Stimulated activated CD4-positive, alpha-beta T cell treated with anti-CD3 and anti-CD28 coated beads, Interleukin-4, amount 100 ng/mL, for 4 hours (primary cell): Measurements from ENCODE around the gene PRMT2.

Experiments
- DNase-seq, 2 experiments: peaks; one replicate each; pipeline ENCODE4 v3.0.0-alpha.2; 2020

PRMT2 gene

DNA sequence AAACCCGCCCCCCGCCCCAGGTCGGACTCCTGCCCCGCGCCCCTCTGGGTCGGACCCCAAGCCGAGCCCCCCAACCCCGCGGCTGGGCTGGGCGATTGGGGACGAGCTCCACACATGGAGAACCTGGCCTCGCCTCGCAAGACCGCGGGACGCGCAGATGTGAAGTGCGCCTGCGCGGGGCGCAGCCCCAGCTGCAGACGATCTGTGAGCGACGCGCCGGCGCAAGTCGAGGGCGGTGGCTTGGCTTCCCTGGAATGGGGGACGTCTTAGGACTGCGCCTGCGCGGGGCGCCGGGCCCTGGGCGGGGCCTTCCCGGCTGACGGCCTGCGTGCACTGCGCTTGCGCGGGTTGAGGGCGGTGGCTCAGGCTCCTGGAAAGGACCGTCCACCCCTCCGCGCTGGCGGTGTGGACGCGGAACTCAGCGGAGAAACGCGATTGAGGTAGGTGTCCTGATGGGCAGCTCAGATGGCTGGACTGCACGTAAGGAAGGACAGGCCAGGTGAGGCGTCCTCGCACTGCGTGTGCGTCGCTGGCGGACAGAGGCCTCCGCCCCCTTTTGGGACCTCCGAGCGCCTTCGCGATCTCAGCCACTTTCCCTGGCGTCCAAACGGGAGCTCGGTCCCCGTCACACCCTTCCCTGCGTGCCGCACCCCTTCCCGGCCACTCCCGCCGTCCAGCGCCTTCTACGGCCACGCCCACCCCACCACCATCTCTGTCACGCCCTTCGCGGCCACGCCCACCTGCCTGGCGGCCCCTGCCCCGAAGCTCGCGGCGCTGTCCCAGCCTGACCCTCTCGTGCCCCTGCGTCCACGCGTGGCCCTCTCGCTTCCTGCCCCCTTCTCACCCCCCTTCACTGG lies at the start of gene PRMT2:
TSS of gene PRMT2 (plus strand) at position 351 of the 857 bp plus-strand sequence. CDS start 1,278 bp downstream, outside the sequence.
- DNase-seq: peak; percentile 97 to 98

DNA sequence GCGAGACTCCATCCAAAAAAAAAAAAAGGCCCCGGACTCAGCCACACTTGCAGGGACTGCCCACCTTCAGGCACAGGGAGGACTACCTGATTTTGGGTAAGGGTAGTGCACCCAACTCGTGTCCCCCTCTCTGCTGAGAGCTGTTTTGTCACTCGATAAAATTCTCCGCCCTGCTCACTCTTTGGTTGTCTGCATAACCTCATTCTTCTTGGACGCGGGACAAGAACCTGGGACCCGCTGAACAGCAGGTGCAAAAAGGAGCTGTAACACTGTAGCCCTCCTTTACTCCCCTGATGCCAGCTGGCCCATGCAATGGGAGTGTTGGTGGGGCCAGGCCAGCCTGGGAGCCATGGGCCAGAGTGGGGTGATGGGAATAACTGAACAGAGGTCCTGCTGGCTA lies 41.2 kb upstream of the PRMT2 start:
- no peak for DNase-seq

DNA sequence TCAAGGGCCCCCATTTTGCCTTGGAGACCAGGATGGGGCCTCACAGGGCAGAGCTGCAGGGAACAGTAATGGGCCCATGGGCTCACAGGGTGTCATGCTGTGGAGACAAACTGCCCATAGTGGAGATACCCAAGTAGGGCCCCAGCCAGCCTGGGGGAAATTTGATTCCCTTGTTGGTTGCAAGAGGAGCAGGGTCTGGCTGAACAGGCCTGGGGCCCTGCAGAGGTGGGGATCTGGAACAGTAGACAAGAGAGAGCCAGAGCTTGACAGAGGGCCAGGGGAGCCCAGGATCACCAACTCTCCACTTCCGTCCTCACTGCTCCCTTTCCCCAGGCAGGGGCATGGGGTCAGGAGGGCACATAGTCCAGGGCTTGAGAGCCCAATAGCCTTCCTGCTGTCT lies 39.3 kb upstream of the PRMT2 start:
- no peak for DNase-seq

DNA sequence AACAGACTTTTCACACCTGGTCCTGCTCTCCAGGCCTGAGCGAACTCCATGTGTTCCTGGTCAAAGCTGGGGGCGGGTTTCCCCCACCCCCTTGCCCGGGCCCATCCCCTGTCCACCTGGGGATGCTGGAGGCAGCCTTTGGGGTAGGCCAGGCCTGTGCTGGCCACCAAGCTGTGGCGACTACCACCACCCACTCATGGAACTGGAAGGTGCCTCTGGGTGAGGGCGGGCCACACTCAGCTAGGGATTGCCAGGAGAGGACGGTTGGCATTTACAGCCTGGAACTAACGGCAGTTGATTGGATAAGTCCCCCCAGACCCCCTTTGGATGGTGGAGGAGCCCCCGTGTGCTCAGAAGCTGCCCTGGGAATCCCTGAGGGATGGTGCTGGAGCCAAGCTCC lies 38.4 kb upstream of the PRMT2 start:
- no peak for DNase-seq

DNA sequence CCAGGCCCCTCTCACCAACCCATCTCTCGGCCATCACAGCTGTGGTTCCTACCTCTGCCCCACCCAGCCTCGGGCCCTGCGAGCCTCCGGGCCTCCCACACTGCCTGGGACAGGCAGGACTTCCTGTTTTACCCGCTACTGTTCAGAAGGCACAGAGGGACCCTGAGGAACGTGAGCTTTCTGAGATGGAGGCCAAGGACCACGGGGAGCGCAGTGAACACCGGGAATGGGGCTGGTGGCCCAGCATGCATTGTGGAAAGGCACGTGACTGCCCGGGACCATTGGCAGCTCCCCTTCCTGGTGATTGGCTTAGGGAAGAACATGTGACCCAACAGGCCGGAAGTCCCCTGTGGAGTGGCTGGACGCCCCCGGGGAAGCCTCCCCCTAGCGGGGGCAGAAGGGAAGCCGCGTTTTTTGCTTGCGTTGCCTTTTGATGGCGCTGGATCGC lies 37.6 kb upstream of the PRMT2 start:
- DNase-seq: no peak

DNA sequence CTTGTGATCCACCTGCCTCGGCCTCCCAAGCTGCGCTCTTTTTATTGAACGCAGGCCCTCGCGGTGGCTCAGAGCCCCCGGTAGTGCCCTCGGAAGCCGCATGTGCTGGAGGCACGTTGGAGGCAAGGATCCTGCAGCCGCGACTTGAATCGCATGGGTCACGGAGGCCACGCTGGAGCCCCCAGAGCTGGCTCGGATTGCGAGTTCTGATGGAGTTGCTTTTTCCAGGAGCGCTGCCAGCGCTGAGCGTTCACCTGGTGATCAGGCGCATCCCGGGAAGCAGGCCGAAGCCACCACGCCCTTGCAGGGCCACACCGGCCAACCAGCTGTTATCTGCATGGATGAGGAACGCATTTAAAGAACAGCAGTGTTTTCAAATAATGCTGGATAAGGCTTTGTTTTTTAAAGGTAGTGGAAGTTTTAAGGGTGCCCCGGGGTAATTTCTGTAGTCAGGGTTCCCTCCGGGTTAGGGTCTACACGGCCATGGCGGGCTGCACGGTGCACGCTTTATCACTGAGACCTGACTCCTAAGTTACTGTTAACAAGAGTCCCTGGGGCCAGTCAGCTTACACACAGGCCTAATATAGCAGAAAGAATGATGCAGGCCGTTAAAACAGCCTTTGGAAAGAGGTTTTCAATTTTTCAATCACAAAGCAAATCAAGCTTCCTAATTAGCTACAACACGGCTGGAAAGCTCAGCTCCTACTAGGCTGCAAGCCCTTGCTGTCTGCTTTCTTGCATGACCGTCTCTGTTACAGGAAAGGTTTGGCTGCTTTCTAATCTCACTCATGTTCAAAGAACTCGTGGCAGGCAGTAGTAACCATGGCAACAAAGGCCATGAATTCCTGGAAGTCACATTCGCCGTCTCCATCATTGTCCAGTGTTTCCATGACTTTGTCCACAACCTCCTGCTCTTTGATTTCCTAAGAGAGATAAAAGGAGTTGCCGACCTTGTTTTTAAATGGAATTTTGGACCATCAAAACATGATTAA lies 36.6 kb upstream of the PRMT2 start:
- no peak for DNase-seq

DNA sequence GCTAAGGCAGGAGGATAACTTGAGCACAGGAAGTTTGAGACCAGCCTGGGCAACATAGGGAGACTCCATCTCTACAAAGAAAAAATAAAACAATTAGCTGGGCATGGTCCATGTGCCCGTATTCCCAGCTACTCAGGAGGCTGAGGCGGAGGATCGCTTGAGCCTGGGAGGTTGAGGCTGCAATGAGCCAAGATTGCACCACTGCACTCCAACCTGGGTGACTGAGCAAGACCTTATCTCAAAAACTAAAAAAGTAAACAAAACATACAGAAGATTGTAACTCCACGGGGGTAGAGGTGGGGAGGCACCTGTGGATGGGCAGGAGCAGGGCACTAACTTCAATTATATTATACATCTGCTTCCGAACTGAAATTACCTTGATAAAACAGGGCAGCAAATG lies 35.2 kb upstream of the PRMT2 start:
- DNase-seq: no peak

DNA sequence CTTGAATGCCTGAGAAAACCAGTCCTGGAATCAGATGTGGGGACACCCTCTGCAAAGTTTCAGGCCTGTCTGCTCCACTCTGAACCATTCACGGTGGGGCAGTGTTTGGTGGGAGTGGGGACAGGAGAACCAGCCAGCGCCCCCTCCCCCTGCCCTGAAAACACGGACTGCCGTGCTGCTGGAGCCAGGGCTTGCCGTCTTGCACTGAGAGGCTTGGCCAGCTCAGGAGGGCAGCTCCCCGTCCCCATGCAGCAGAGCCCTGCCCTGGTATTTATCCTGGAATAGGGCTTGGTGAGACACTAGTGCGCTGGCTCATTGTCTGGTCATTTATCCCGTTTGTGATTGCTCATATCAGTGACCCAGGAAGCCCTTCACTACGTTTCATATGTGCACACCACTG lies 34.5 kb upstream of the PRMT2 start:
- DNase-seq: no peak

DNA sequence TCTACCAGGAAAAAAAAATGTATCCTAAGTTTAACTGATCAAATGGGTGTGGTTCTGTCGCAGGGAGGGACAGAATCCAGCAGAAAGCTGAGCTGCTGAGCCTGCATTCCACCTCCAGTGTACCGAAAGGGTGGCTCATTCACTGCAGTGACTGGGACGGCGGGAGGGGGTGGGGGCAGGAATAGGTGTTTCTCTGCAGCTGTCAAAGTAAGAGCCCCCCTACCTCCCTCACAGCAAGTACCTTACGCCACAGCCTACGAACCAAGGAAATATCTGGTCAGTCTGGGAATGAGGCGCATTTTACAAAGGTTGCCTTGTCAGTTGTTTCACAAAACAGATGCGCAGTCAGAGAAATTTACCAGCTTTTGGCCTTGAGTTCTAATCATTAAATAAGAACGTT lies 32.2 kb upstream of the PRMT2 start:
- DNase-seq: no peak

DNA sequence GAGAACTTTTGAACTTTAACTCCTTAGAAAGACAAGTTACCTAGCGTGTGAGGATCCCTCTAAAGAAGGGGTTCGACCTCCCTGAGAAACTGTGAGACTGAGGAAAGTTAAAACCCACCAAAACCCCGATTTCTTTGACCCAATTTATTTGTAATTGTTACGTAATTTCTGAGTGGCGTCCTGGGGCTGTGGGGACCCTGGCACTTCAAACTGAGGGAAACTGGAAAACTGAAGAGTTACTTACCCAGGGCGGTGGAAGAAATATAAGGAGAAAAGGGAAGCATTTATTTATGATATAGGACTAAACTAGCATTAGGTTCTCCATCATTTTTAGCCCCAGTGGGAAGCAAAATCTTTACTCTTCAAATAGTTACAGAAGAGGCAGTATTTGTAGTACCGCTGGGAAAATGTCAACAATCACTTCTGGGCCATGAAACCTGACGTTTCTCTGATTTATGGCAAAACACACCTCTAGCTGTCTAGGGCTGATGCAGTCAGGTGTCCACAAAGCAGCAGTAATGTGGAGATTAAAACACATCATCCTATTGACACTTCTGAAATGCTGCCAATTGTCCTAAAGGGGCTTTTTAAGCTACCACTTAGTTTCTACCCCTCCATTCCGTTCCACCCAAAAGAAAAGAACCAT lies 31.0 kb upstream of the PRMT2 start:
- DNase-seq: no peak

DNA sequence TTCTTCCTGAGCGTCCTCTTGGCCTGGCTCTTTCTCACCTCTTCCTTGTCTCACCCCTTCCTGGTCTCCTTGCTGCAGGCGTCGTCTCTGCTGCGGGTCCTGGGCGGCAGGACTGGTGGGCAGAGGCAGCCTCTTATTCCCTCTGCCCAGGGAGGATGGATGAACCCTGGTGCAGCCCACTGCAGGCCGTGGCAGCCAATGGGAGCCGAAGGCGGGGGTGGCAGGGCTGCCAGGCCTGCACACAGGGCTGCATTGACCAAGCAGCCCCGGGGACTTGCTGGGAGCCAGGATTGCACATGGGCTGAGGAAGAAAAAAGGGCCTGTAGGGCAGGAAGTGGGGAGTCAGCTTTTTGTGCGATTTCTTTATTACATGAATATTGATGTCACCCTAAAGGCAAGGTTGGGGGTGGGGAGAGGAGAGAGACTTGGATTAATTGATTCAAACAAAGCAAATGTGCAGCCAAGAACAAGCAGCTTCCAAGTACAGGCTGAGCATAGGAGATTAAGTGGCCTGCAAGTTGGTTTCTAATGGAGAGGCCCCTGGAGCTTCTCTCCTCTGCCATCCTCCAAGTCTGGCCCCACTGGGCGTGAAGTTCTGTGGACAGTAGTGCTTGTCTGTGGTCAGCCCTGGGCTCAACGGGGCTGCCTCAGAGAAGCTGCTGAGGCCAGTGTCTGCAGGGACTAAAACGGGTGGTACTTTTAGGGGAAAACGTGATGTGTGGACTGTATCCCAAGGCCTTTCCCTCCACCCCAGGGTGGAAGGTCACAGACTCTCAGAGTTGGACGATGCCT lies 30.3 kb upstream of the PRMT2 start, which contains the start of gene S100B:
TSS of gene S100B (minus strand) at position 108 of the 792 bp plus-strand sequence. CDS start 2,667 bp downstream, outside the sequence.
- no peak for DNase-seq

DNA sequence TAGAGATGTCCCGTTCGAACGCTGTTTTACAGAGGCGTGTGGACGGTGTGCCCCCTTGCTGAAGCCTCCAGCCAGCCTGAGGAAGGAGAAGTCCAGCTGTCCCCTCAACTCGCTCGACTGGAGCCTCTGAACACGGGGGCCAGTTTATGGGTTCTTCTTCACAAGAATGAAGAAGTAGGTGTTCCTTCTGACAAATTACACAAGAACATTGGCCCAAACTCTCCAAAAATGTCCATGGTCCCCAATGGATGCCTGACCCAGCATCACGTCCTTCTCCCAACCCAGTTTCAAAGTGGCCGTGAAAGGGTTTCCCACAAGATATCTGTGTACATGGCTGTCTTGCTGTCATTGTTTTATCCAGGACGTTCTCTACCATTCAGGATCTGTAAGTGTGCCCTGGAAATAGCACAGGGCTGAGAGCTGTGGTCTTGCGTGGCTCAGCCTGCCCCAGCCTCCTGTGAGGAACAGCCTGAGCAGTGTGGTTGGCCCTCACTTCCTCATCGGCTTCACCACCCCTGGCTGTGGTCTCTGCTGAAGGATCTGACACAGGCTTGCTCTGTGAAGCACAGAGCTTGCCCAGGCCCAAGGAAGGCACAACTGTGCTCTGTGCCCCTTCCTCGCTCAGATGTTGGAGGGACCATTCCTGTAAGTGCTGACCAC lies 29.6 kb upstream of the PRMT2 start:
- DNase-seq: peak in 1 of 2 experiments; percentile 32

DNA sequence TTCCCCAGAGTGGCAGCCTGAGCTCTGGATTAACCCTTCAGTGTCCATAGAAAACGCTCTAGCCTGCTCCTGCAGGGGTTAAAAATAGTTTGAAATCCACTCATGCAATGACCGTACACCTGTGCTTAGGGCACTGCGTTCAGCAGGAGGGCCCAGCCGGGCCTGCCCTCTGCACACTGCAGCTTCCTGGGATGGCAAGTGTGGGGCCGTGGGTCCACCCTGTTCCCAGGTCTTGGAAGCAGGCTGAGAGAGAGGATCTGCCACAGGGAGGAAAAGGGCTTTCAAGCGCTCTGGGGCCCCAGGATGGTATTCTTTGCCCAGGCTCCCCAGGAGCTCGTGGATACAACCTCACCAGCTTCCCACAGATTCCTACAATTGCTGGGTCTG lies 29.1 kb upstream of the PRMT2 start:
- DNase-seq: no peak

DNA sequence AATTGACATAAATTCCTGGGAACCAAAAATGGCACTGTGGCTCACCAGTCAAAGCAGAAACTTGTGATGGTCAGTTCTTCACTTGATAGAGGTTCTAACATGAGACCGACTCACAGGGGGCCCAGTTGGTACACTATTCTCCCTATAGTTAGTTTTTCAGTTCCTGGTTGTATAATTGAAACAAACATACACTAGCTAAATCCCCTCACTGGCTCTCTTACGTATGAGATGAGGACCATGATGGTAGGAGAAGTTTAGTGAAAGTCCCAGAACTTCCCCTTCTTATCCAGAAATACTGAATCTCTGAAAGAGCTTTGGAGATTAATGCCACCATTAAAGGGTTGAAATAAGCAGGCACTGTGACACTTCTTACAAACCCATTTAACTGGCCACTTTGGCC lies 27.8 kb upstream of the PRMT2 start:
- no peak for DNase-seq

DNA sequence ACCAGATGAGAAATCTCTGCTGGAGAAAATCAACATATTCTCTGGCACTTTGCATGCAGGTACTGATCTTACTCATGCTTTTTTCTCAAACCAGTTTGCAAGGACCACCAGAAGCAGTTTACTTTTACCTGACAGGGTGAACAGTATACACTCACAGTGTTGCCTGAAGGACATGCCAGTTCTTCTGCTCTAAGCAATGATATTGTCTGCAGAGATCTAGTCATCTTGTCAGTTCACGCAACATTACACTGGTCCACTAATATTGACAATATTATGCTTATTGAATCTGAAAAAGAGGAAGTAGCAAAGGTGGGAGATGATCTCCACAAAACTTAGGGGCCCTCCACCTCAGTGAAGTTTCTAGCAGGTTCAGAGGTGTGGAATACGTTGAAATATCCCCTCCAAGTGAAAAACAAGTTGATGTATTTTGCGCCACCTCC lies 26.8 kb upstream of the PRMT2 start:
- no peak for DNase-seq

DNA sequence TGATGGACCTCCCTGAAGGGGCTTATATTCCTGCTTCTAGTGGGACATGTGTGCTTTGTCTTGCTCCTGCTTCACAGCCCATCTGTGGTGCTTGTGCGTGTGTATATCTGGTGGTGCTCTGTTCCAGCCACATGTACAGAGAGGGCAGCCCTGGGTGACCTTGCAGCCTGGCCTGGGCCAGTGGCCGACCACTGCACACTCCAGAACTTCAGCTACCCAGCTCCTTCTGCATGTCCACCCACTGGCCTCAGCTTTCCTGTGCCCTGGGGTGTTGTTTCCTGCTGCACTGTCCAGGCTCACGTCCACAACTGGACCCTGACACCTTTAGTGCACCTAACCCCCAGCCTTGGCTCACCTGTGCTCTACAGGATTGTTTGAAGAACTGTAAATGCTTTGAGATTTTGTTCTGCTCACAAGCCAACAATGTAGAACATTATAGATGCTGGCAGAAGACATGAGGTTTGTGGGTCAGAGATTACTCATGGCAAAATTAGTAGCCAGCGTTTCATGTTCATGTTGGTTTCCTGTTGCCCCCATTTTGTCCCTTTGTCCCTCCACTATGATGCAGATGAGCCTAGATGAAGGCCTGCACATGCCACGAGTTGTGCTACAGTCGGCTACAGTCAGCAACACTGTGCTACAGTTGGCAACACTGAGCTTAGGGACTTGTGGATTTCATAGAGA lies 25.3 kb upstream of the PRMT2 start:
- no peak for DNase-seq

DNA sequence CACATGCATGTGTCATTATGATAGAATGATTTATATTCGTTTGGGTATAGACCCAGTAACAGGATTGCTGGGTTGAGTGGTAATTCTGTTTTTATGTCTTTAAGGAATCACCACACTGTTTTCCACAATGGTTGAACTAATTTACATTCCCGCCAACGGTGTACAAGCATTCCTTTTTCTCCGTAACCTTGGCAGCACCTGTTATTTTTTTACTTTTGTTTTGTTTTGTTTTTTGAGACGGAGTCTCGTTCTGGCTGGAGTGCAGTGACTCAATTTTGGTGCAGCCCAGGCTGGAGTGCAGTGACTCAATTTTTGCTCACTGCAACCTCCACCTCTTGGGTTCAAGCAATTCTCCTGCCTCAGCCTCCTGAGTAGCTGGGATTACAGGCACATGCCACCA lies 22.1 kb upstream of the PRMT2 start:
- no peak for DNase-seq

DNA sequence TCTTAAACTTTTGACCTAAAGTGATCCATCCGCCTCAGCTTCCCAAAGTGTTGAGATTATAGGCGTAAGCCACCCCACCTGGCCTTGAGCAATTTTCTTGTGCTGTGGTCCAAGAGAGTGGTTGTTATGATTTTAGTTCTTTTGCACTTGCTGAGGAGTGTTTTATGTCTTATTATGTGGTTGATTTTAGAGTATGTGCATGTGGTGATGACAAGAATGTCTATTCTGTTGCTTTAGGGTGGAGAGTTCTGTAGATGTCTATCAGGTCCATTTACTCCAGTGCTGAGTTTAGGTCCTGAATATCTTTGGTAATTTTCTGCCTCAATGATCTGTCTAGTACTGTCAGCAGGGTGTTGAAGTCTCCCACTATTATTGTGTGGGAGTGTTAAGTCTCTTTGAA lies 19.4 kb upstream of the PRMT2 start:
- DNase-seq: no peak

DNA sequence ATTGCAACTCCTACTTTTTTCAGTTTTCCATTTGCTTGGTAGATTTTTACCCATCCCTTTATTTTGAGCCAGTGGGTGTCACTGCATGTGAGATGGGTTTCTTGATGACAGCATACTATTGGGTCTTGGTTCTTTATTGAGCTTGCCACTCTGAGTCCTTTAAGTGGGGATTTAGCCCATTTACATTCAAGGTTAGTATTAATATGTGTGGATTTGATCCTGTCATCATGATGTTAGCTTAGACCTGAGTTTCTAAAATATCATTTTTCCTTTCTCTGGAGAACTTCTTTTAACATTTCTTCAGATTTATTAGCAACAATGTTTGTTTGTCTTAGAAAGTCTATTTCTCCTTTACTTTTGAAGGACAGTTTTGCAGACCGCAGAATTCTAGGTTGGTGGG lies 18.8 kb upstream of the PRMT2 start:
- DNase-seq: no peak

DNA sequence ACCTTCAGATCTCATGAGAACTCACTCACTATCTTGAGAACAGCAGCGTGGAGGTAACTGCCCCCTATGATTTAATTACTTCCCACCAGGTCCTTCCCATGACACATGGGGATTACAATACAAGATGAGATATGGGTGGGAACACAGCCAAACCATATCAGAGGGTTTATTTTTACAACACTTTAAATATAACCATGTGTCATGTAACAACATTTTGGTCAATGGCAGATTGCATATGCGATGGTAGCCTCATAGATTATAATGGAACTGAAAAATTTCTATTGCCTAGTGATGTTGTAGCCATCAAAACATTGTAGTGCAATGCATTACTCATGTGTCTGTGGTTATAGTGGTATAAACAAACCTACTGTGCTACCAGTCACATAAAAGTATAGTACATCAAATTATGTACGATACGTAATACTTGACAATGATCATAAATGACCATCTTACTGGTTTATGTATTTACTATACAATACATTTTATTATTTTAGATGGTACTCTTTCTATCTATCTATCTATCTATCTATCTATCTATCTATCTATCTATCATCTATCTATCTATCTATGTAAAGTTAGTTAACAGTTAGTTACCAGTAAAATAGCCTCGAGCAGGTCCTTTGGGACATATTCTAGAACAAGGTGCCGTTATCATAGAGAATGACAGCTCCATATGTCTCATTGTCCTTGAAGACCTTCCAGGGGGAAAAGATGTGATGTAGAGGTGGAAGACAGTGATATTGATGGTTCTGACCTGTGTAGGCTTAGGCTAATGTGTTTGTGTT lies 18.0 kb upstream of the PRMT2 start:
- no peak for DNase-seq
